ENCODE results near the gene SUN1.

GRCh38 chr7:923108-924041, 91.1 kb downstream of the SUN1 start:
- TF ChIP-seq CTCF (IDR thresholded peaks at IDR 0.05) (no peak), POLR2A (IDR thresholded peaks at IDR 0.05) (no peak)

Data from uterus (tissue), 2 donors.